ENCODE measurements around the gene BAIAP2. TPM values are rescaled to one million over a fixed set of nuclear protein-coding genes. Genes with fewer than 3 reads are reported as not detected.

BAIAP2 gene
- total RNA-seq, 6 experiments from 2014 or later = 30.8 to 47.4 (median 35.9) TPM

- Mint-ChIP-seq H3K4me1 (ENCODE audit: low read depth) (no peaks in the 10 kb centered on the region), H3K36me3 (ENCODE audit: low read depth) (no peaks in the 10 kb centered on the region), H3K9me3 (no peaks in the 10 kb centered on the region), H3K4me3 (no peak overlapping the region), H3K27me3 (ENCODE audit: insufficient read depth) (peaks cover 3% of the 10 kb centered on the region; the same call in 1 of the 2 replicates), H3K27ac (no peak overlapping the region)
- no peak for TF ChIP-seq CTCF (IDR thresholded peaks at IDR 0.05)
- no peak for DNase-seq
Observed at GRCh38 chr17:81081222-81082176, 46.5 kb downstream of the BAIAP2 start.

DNA sequence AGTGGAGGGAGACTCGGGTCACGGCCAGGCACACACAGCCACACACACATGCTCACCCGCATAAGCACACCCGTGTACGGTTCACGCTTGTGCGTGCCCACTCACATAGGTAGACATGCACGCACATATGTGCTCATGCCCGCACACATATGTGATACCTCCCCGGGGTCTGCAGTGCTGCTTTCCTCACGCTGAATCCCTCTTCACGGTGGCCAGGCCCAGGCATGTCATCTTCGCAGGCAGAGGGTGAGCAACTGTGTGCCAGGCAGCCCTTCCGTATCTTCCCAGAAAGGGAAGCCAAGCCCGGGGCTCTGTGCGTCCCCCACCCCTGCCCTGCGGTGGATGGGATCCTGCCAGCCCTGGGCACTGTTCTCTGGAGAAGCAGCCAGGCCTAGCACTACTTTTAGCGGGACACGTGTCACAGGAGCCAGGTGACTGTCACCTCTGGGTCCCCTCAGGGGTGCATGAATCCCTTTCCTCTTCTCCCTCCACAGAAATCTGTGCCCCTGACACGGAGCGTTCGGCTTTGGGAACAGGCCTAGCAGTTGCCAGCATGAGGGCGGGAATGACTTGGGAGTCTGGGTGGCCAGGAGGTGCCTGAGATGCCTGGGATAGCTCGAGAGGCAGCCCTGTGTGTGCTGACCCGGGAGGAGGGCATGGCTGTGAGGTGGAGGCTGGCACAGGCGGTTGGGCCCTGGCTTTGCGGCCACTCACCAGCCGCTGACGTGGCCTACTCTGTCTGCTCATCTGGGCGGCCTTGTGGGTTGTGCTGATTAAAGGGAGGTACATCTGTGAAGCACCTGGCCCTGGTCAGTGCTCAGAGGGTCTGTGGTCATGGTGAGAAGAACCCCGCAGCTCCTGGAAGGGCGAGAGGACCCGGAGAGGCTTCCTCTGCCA lies 47.5 kb downstream of the BAIAP2 start:
- DNase-seq = no peak
- no peaks in the 10 kb centered on the region for H3K9me3 Mint-ChIP-seq
- no peaks in the 10 kb centered on the region for H3K36me3 Mint-ChIP-seq (ENCODE audit: low read depth)
- no peak for TF ChIP-seq CTCF (IDR thresholded peaks at IDR 0.05)
- no peak overlapping the region for H3K27ac Mint-ChIP-seq
- H3K4me3 Mint-ChIP-seq = no peak overlapping the region
- peaks cover 3% of the 10 kb centered on the region; the same call in 1 of the 2 replicates for H3K27me3 Mint-ChIP-seq (ENCODE audit: insufficient read depth)
- H3K4me1 Mint-ChIP-seq (ENCODE audit: low read depth) = no peaks in the 10 kb centered on the region

DNA sequence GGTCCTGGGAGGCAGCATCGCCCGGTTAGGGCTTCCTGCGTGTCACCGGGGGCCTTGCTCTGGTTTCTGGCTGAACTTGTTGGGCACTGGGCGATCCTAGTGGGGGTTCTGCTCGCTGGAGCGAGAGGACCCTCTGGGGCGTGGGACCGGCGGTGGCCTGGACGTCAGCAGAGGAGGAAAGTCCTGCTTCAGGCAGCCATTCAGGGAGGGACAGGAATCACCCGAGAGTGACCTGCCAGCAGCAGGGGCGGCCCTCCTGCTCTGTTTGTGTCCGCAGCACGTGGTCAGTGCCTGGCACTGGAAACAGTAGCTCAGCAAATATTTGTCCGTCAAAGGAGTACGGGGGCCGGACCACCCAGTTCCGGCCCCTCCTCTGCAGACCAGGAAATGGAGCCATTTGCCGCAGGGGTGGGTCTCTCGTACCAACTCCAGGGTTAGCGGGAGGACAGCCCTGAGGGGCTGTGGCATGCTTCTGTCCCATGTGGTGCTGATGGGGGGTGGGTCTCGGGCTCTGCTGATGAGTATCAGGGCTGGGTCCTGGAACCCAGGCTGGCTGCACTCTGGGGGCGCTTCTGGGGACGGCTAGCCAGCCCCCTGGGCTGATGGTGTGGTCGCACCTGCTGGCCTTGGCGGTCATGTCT lies 48.3 kb downstream of the BAIAP2 start:
- Mint-ChIP-seq H3K9me3 (no peaks in the 10 kb centered on the region), H3K4me3 (no peak overlapping the region), H3K27me3 (ENCODE audit: insufficient read depth) (peaks cover 3% of the 10 kb centered on the region; the same call in 1 of the 2 replicates), H3K36me3 (ENCODE audit: low read depth) (no peaks in the 10 kb centered on the region), H3K4me1 (ENCODE audit: low read depth) (no peaks in the 10 kb centered on the region), H3K27ac (no peak overlapping the region)
- no peak for DNase-seq
- TF ChIP-seq CTCF (IDR thresholded peaks at IDR 0.05) = no peak

DNA sequence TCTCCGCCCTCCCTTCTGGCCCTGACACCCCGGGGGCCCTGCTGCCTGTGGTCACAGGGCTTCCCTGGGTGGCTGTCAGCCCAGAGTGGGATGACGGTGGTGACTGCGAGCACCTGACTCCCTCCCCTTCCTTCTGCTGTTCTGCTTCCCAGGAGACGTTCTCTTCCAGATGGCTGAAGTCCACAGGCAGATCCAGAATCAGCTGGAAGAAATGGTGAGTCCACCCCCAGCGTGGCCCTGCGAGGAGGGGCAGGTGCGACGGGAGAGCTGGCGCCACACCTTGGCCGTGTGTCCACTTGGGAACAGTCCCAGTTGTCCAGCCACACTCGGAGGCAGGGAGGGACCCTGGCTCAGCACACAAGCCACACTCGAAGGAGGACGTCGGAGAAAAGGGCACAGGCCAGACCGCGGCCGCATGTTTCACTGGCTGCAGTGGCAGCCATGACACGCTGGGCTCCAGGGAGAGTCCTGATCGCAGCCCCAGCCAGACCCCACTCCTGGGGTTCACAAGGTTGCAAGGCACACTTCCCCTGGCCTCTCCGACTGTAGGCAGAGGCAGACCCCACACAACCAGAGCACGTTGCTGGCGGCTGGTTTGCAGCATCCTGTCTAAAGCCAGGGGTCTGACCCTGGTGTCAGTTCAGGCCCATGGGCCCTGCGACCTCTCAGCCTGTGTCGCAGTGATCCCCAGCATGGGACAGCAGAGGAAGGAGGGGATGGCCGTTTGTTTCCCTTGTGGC lies 49.9 kb downstream of the BAIAP2 start:
- no peak for DNase-seq
- Mint-ChIP-seq H3K27me3 (ENCODE audit: insufficient read depth) (no peaks in the 10 kb centered on the region), H3K36me3 (ENCODE audit: low read depth) (no peaks in the 10 kb centered on the region), H3K4me1 (ENCODE audit: low read depth) (no peaks in the 10 kb centered on the region), H3K9me3 (no peaks in the 10 kb centered on the region), H3K4me3 (no peak overlapping the region), H3K27ac (no peak overlapping the region)
- TF ChIP-seq CTCF (IDR thresholded peaks at IDR 0.05) = no peak
